Epithelial cell of proximal tubule (primary cell): ENCODE measurements around the gene DYNLL1. TPM values are rescaled to one million over a fixed set of nuclear protein-coding genes. Genes with fewer than 3 reads are reported as not detected.
A peak's percentile ranks its signal among the peaks of the same experiment; 100 is the strongest.

Experiments
- DNase-seq: peaks from one replicate; pipeline ENCODE4 v3.0.0-alpha.2; 2011; ENCODE audit warnings: low read depth
- H3K4me3 ChIP-seq: 2 replicates; pipeline ENCODE4 v1.5.1; 2011; ENCODE audit warnings: low read depth, mild to moderate bottlenecking, low read length
- total RNA-seq: library from RNA; depleted of rRNA; stranded (reverse); fragments of >200 nt; gene quantifications from 2 replicates; pipeline ENCODE4 v1.2.3, GENCODE V29; 2015
- TF ChIP-seq, protein P1 (sequence below): conservative IDR thresholded peaks from 2 replicates; pipeline ENCODE4 v1.5.1; 2012; ENCODE audit warnings: low read depth, mild to moderate bottlenecking, low read length

The DYNLL1 gene
- total RNA-seq, 1 donor from 2014 or later: 357 TPM

DNA sequence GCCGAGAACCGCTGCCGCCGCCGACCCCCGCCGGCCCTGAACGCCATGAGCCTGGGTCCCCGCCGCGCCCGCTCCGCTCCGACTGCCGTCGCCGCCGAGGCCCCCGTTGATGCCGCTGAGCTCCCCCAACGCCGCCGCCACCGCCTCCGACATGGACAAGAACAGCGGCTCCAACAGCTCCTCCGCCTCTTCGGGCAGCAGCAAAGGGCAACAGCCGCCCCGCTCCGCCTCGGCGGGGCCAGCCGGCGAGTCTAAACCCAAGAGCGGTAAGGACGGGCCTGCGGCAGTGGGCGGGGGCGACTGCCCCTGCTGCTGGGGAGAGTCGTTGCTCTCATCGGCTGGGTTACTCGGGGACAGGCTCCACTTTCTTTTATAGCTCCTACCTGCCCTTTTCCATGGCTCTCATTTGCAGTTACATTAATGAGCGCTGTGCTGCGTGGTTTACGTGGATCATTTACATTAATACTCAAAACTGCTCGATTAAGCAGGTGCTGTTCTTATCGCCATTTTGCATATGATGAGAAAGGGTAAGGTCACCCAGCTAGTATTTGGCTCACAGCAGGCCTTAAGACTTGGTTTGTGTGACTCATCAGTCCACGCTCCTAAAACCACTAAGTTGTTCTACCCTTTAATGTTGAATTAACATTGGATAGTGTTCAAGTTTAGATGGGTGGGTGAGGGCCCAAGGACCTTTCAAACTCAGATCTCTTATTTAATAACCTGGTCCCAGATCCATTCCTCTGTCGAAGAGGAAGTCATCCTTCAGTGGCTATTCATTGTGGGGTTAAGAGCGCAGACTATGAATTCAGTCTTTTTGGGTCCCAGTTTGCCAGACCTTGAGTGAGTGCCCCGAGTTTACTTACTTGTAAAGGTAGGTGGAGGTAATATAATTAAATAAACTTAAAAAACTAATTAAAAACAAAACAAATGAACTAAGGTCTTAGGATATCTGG, 39.1 kb downstream of the DYNLL1 start:
- H3K4me3 ChIP-seq: peak overlapping the region; percentile 81
- DNase-seq: no peak
- TF ChIP-seq, protein P1, sequence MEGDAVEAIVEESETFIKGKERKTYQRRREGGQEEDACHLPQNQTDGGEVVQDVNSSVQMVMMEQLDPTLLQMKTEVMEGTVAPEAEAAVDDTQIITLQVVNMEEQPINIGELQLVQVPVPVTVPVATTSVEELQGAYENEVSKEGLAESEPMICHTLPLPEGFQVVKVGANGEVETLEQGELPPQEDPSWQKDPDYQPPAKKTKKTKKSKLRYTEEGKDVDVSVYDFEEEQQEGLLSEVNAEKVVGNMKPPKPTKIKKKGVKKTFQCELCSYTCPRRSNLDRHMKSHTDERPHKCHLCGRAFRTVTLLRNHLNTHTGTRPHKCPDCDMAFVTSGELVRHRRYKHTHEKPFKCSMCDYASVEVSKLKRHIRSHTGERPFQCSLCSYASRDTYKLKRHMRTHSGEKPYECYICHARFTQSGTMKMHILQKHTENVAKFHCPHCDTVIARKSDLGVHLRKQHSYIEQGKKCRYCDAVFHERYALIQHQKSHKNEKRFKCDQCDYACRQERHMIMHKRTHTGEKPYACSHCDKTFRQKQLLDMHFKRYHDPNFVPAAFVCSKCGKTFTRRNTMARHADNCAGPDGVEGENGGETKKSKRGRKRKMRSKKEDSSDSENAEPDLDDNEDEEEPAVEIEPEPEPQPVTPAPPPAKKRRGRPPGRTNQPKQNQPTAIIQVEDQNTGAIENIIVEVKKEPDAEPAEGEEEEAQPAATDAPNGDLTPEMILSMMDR: no peak

- TF ChIP-seq, protein P1: no peak
- peak overlapping the region; percentile 81 for H3K4me3 ChIP-seq
- no peak for DNase-seq
These were observed 40.3 kb downstream of the DYNLL1 start for GRCh38 chr12:120536064-120536791.

DNA sequence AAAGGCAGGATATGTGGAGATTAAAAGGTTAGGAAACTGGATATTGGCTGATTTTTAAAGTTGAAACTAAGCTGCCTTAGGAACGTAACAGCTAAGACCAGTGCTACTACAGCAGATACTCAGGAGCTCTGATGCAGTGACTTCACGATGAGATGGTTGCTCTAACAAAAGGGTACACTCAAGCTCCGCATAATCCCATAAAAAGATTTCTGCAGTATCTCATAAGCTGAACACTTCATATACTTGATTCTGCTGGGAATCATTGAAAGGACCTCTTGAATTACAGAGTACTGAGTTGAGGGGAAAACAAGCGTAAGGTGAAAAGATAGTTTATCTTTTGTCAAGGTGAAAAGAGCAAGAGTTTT, 41.9 kb downstream of the DYNLL1 start:
- peak overlapping the region; percentile 81 for H3K4me3 ChIP-seq
- no peak for DNase-seq
- TF ChIP-seq, protein P1: no peak

GRCh38 chr12:120538281-120539156, 42.6 kb downstream of the DYNLL1 start:
- no peak for DNase-seq
- TF ChIP-seq, protein P1: no peak
- H3K4me3 ChIP-seq: peak overlapping the region; percentile 81

DNA sequence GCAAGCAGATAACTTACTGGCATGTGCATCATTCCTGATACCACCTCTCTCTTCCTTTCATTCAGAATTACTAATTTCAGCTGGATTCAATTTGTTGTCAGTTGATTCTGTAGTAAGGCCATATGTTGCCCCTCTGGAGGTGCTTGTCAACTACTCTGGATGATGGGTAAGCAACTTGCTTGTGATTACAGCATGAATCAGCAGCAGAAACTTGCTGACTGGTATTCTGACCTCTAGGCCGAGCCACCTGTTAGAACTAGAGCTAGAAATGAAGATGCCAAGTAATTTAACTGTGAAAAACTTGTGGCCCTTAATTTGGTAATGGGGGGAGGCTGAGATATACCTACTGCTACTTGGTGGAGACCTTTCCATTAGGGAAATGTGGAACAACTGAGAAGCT, 43.4 kb downstream of the DYNLL1 start:
- TF ChIP-seq, protein P1: peak; percentile 3
- no peak for DNase-seq

DNA sequence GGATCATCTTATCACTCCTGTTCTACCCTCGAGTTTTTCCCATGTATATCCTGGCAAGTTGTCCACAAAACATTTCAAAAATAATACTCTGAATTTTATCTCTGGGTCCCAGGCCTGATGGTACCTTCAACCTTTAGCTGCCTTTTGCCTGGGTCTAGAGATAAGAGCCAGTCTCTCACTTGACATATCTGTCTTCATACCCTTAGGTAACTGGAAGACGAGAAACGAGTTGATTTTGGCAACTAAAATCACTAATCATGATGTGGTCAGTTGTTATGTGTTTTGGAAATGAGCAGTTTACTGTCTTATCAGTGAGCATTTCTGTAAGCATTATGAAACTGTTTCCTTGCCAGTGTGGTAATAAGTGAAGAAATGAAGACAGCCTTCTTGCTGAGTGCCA, 44.5 kb downstream of the DYNLL1 start:
- TF ChIP-seq, protein P1: no peak
- no peak overlapping the region for H3K4me3 ChIP-seq
- DNase-seq: no peak

More for the DNA sequence above, 43.4 kb downstream of the DYNLL1 start:
- H3K4me3 ChIP-seq: no peak overlapping the region
